DND-41 (cell line): Measurements from ENCODE around the gene PLCD1.

Experiments used
- CTCF ChIP-seq: IDR thresholded peaks from 2 replicates; pipeline ENCODE4 v1.5.1; 2012; ENCODE audit warnings: borderline replicate concordance, low read length, moderate library complexity, mild to moderate bottlenecking; ENCODE audit not compliant: poor library complexity, severe bottlenecking; ENCODE audit errors: extremely low read depth
- EZH2 ChIP-seq: IDR thresholded peaks from 3 replicates; pipeline ENCODE4 v1.6.1; 2012; ENCODE audit warnings: borderline replicate concordance, low read depth, mild to moderate bottlenecking, moderate library complexity, low read length, inconsistent platforms; ENCODE audit not compliant: severe bottlenecking

DNA sequence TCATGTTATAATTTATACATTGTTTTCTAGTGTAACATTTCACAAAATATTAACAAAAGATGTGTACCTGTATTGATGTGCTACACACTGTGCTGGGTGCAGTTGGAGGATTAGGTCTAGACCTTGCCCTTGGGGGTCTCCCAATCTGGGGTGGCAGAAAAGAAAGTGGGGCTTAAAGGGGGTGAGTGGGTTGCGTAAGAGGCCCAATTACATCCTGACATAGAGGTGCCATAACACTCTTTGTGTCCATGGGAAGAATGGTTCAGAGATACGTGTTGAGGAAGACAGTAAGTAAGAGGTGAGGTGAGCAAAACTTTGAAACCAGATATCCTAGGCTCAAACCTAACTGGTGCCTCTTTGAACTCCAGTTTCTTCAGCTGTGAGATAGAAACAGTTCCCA, 40.6 kb upstream of the PLCD1 start:
- TF ChIP-seq CTCF (no peak), EZH2 (no peak)
